Upper lobe of left lung (tissue), 6 donors: Measurements from ENCODE around the gene GSDMA. TPM values are rescaled to one million over a fixed set of nuclear protein-coding genes. Genes with fewer than 3 reads are reported as not detected.

Experiments
- ATAC-seq, 2 donors: fragments of 200-7000 bp; cut with Tn5 transposase; one replicate each; pipeline ENCODE4 v1.9.1; 2022; ENCODE audit warnings: mild to moderate bottlenecking in 2 of 2, moderate library complexity in 2 of 2; ENCODE audit not compliant: low FRiP score in 2 of 2
- DNase-seq, 2 donors: peaks; one replicate each; pipeline ENCODE4 v3.0.0-alpha.2; 2019 to 2020
- H3K27ac ChIP-seq, 4 donors: fragments of 200-600 bp; sonication (generic); one replicate each; pipeline ENCODE4 v1.5.1; 2016 to 2019
- H3K27me3 ChIP-seq, 4 donors: fragments of 200-600 bp; sonication (generic); one replicate each; pipeline ENCODE4 v1.5.1; 2017 to 2019
- H3K36me3 ChIP-seq, 4 donors: fragments of 200-600 bp; sonication (generic); one replicate each; pipeline ENCODE4 v1.5.1; 2016 to 2019
- H3K4me1 ChIP-seq, 4 donors: fragments of 200-600 bp; sonication (generic); one replicate each; pipeline ENCODE4 v1.5.1; 2018 to 2019
- H3K4me3 ChIP-seq, 4 donors: fragments of 200-600 bp; sonication (generic); one replicate each; pipeline ENCODE4 v1.5.1; 2017 to 2019; ENCODE audit warnings: mild to moderate bottlenecking in 2 of 4, moderate library complexity in 1 of 4
- H3K9me3 ChIP-seq, 4 donors: fragments of 200-600 bp; sonication (generic); one replicate each; pipeline ENCODE4 v1.5.1; 2018 to 2019
- EP300 ChIP-seq, 4 donors: sonication (generic); formaldehyde crosslinking; IDR thresholded peaks; one replicate each; pipeline ENCODE4 v1.5.1; 2017; ENCODE audit warnings: antibody characterized with exemption in 4 of 4, control low read depth in 2 of 4
- POLR2A ChIP-seq, 4 donors: fragments of 450-650 bp; IDR thresholded peaks; one replicate each; pipeline ENCODE4 v1.5.1; 2016 to 2017; ENCODE audit warnings: antibody characterized with exemption in 4 of 4, mild to moderate bottlenecking in 2 of 4
- POLR2AphosphoS5 ChIP-seq, 2 donors: sonication (generic); formaldehyde crosslinking; IDR thresholded peaks; one replicate each; pipeline ENCODE4 v1.5.1; 2017; ENCODE audit warnings: antibody characterized with exemption in 2 of 2
- WGBS, 2 donors: methylation state at CpG; one replicate each; pipeline ENCODE4 v1.1.5; 2017 to 2018; 5-methylcytosine and 5-hydroxymethylcytosine counted together
- total RNA-seq, 6 donors: library from RNA; depleted of rRNA in 4 of 6; stranded (reverse); fragments of >200 nt in 4 of 6; gene quantifications; one replicate each; pipeline versions ENCODE4 v1.1.0 to v1.2.1, GENCODE V29; 2016 to 2021
- TF ChIP-seq, protein P1 (sequence below), 6 experiments: fragments of 450-650 bp in 4 of 6; fragments of 200-600 bp in 2 of 6; sonication (generic) in 2 of 6; IDR thresholded peaks; one replicate each; pipeline ENCODE4 v1.5.1; 2016 to 2019; ENCODE audit warnings: antibody characterized with exemption in 6 of 6
- donor health status: DM: no; HTN: no; CAD: no; lungs with moderate emphysema.
- donor health status: DM: no; HTN: yes; CAD: no; lungs with severe emphysema.

Gene GSDMA
- total RNA-seq, 6 donors from 2014 or later: 0.14 to 0.61 (median 0.51) TPM; not detected in 2

DNA sequence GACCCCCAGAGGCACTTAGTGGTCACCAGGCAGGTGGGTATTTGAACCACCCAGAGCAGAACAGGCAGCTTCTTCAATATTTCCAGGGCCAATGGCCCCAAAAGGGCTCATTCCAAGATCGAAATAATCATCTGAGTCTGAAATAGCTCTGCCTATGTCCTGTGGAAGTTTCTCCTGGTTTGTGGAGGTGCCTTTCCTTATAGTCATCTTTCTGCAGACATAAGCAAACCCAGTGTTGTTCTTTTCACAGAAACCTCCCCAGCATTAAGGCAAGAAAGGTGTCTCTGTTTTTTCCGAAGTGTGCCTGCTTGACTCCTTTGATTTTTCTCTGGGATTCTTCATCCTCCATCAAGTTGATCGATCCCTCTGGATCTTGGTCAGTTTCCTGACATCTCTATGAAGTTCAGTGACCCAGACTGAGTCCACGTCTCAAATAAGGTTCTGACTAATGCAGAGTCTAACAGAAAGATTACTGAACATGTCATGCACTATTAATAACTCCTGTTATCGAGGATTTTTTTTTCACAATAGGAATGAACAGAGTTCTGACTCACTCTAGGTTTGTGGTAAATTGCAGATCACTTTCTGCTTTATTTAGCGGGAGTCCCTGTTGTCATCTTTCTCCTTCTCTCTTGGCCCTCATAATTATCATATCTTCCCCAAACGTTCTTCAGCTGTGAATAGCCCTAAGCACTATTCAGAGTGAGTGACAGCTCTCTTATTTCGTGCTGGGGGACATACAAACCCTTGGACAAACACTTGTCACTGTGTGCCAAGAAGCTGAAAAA lies 33.8 kb upstream of the GSDMA start:
- peak overlapping the region; percentile 87 to 95 (median 90) for H3K27ac ChIP-seq
- WGBS, 2 donors: 44 to 48% methylated on average over 8 of the region's 8 CpGs
- DNase-seq: no peak

DNA sequence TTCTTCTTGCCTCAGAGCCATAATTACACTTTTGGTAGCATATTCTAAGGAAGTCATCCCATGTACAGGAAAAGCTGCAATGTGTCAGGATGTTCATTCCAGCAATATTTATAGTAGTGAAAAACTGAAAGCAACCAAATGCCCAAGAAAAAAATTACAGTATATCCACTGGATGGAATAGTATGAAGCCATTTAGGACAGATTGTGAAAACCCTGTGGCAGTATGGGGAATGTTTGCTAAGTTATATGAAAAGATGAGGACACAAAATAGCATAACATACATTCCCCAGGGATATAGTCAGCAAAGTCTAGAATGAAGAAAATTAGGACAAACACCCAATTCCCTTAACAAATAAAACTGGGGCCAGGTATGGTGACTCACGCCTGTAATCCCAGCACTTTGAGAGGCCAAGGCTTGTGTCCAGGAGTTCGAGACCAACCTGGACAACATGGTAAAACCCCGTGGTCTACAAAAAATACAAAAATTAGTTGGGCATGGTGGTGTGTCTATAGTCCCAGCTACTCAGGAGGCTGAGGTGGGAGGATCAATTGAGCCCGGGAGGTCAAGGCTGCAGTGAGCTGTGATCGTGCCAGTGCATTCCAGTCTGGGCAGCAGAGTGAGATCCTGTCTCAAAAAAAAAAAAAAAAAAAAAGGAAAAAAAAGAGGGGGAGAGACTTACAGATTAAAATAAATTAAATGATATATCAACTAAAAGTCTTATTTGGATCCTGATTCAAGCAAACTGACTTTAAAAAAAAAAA lies 33.0 kb upstream of the GSDMA start:
- Histone ChIP-seq H3K27ac (peak overlapping the region; percentile 87 to 95 (median 90)), H3K9me3 (no peaks in the 10 kb centered on the region), H3K27me3 (no peaks in the 10 kb centered on the region), H3K36me3 (no peaks in the 10 kb centered on the region), H3K4me3 (no peak overlapping the region), H3K4me1 (peaks cover 32 to 46% (median 41%) of the 10 kb centered on the region in 4 donors)
- 76 to 83% methylated on average over 5 of the region's 5 CpGs for WGBS, 2 donors
- TF ChIP-seq, protein P1, sequence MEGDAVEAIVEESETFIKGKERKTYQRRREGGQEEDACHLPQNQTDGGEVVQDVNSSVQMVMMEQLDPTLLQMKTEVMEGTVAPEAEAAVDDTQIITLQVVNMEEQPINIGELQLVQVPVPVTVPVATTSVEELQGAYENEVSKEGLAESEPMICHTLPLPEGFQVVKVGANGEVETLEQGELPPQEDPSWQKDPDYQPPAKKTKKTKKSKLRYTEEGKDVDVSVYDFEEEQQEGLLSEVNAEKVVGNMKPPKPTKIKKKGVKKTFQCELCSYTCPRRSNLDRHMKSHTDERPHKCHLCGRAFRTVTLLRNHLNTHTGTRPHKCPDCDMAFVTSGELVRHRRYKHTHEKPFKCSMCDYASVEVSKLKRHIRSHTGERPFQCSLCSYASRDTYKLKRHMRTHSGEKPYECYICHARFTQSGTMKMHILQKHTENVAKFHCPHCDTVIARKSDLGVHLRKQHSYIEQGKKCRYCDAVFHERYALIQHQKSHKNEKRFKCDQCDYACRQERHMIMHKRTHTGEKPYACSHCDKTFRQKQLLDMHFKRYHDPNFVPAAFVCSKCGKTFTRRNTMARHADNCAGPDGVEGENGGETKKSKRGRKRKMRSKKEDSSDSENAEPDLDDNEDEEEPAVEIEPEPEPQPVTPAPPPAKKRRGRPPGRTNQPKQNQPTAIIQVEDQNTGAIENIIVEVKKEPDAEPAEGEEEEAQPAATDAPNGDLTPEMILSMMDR (IDR thresholded peaks at IDR 0.05): no peak
- TF ChIP-seq POLR2A (IDR thresholded peaks at IDR 0.05) (no peak), EP300 (IDR thresholded peaks at IDR 0.05) (no peak), POLR2AphosphoS5 (IDR thresholded peaks at IDR 0.05) (no peak)
- ATAC-seq (no peak), DNase-seq (no peak)

More for the DNA sequence above, 33.8 kb upstream of the GSDMA start:
- Histone ChIP-seq H3K27me3 (no peaks in the 10 kb centered on the region), H3K4me1 (peaks cover 34 to 54% (median 47%) of the 10 kb centered on the region in 4 donors), H3K4me3 (peak overlapping the region in 2 of 4 donors; percentile 94 to 95), H3K36me3 (peaks cover 0 to 2% (median under 1%) of the 10 kb centered on the region in 4 donors), H3K9me3 (no peaks in the 10 kb centered on the region)
- TF ChIP-seq POLR2AphosphoS5 (IDR thresholded peaks at IDR 0.05) (peak in 1 of 2 donors; percentile 59), POLR2A (IDR thresholded peaks at IDR 0.05) (no peak), EP300 (IDR thresholded peaks at IDR 0.05) (no peak)
- TF ChIP-seq, protein P1 (IDR thresholded peaks at IDR 0.05): no peak
- ATAC-seq: peak; percentile 13 to 36

DNA sequence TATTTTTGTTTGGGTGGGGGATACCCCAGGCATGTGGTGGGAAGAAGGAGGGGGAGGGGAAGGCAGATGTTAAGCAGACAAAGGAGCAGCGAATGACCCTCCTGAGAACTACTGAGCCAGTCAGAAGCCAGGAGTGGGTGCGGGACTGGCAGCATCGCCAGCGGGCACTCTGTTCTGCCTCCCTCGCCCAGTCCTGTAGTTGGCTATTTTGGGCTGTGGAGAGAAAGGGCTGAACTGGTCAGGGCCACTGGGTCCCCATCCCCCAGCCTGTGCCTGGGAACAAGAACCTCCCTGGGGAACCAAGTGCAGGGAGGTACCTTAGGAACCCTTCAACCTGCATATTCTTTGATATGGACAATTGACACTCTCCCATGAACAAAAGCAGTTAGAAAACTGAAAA lies 28.9 kb upstream of the GSDMA start:
- Histone ChIP-seq H3K4me1 (peaks cover 7 to 11% (median 11%) of the 10 kb centered on the region in 4 donors), H3K27ac (no peak overlapping the region)
- WGBS, 2 donors: 83 to 88% methylated on average over 5 of the region's 5 CpGs

DNA sequence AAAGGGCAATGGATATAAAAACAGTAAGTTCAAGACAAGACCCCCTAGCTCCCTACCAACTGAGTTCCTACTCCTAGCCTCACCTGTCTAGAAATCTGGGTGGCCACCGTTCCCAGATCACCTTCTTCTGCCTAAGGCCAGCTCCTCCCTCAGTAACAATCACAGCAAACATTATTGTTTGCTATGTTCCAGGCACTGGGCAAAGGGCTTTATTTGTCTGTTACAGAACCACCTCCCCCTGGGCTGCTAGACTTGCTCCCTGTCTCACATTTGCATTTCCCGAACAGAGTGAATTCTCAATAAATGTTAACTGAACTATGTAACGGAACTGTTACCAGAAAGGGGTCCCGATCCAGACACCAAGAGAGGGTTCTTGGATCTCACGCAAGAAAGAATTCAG lies 28.5 kb upstream of the GSDMA start:
- no peaks in the 10 kb centered on the region for H3K27me3 ChIP-seq
- TF ChIP-seq EP300 (IDR thresholded peaks at IDR 0.05) (no peak), POLR2A (IDR thresholded peaks at IDR 0.05) (no peak), POLR2AphosphoS5 (IDR thresholded peaks at IDR 0.05) (no peak)
- TF ChIP-seq, protein P1 (IDR thresholded peaks at IDR 0.05): no peak
- no peaks in the 10 kb centered on the region for H3K36me3 ChIP-seq
- no peaks in the 10 kb centered on the region for H3K9me3 ChIP-seq
- H3K4me1 ChIP-seq: peaks cover 4 to 7% (median 7%) of the 10 kb centered on the region in 4 donors
- no peak for DNase-seq
- 80 to 82% methylated on average over 5 of the region's 5 CpGs for WGBS, 2 donors
- no peak overlapping the region for H3K4me3 ChIP-seq
- H3K27ac ChIP-seq: no peak overlapping the region
- ATAC-seq: no peak

More for the DNA sequence above, 28.9 kb upstream of the GSDMA start:
- peak in 1 of 2 donors; percentile 57 for DNase-seq
- H3K4me3 ChIP-seq: no peak overlapping the region
- no peaks in the 10 kb centered on the region for H3K36me3 ChIP-seq
- TF ChIP-seq, protein P1 (IDR thresholded peaks at IDR 0.05): no peak
- TF ChIP-seq POLR2AphosphoS5 (IDR thresholded peaks at IDR 0.05): no peak
- ATAC-seq: no peak
- no peaks in the 10 kb centered on the region for H3K27me3 ChIP-seq
- H3K9me3 ChIP-seq: no peaks in the 10 kb centered on the region
